ENCODE results near the gene IRF2BP2.

DNA sequence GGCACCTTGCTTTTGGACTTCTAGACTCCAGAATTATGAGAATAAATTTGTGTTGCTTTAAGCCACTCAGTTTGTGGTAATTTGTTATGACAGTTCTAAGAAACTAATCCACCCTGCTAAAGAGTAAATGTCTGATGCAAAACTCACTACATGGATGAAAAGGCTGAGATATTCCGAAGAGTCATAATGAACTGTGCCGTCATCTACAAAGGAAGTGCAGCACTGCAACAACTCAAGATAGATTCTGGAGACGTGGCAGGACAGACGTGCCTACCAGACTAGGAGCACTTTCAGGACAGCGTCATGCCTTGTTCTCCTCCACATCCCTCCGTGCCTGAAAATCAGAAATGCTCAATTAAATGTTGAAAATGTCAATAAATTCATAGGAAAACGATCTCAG lies 24.4 kb upstream of the IRF2BP2 start:
- TF ChIP-seq POLR2AphosphoS5 (IDR thresholded peaks at IDR 0.05; ENCODE audit: low read length): no peak
- TF ChIP-seq HDAC6 (IDR thresholded peaks at IDR 0.05; ENCODE audit: unreplicated experiment): no peak
- TF ChIP-seq, protein P1, sequence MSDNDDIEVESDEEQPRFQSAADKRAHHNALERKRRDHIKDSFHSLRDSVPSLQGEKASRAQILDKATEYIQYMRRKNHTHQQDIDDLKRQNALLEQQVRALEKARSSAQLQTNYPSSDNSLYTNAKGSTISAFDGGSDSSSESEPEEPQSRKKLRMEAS (IDR thresholded peaks at IDR 0.05; ENCODE audit: low read depth, low read length): no peak
- TF ChIP-seq, protein P2, sequence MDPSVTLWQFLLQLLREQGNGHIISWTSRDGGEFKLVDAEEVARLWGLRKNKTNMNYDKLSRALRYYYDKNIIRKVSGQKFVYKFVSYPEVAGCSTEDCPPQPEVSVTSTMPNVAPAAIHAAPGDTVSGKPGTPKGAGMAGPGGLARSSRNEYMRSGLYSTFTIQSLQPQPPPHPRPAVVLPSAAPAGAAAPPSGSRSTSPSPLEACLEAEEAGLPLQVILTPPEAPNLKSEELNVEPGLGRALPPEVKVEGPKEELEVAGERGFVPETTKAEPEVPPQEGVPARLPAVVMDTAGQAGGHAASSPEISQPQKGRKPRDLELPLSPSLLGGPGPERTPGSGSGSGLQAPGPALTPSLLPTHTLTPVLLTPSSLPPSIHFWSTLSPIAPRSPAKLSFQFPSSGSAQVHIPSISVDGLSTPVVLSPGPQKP (IDR thresholded peaks at IDR 0.05; ENCODE audit: low read depth, low read length): no peak
- no peak for TF ChIP-seq IRF3 (IDR thresholded peaks at IDR 0.05)
- no peak for TF ChIP-seq SMAD1 (IDR thresholded peaks at IDR 0.05; ENCODE audit: low read depth, partially characterized antibody)
- no peak for TF ChIP-seq CTCF (IDR thresholded peaks at IDR 0.05 in 2 of 3, conservative IDR thresholded peaks at IDR 0.05 in 1 of 3; ENCODE audit: control insufficient read depth in 2 of 3, extremely low read depth in 1 of 3, insufficient read depth in 1 of 3, low read depth in 3 of 3, low read length in 3 of 3)
- no peak for TF ChIP-seq BHLHE40 (IDR thresholded peaks at IDR 0.05; ENCODE audit: borderline replicate concordance in 1 of 2, low read depth in 2 of 2, low read length in 1 of 2)
- no peak for TF ChIP-seq PBX3 (IDR thresholded peaks at IDR 0.05; ENCODE audit: insufficient replicate concordance, low read depth, low read length)
- TF ChIP-seq CBX3 (IDR thresholded peaks at IDR 0.05; ENCODE audit: borderline replicate concordance, low read depth): no peak
- no peak for TF ChIP-seq MTA3 (IDR thresholded peaks at IDR 0.05; ENCODE audit: borderline replicate concordance, low read length)
- TF ChIP-seq, protein P3, sequence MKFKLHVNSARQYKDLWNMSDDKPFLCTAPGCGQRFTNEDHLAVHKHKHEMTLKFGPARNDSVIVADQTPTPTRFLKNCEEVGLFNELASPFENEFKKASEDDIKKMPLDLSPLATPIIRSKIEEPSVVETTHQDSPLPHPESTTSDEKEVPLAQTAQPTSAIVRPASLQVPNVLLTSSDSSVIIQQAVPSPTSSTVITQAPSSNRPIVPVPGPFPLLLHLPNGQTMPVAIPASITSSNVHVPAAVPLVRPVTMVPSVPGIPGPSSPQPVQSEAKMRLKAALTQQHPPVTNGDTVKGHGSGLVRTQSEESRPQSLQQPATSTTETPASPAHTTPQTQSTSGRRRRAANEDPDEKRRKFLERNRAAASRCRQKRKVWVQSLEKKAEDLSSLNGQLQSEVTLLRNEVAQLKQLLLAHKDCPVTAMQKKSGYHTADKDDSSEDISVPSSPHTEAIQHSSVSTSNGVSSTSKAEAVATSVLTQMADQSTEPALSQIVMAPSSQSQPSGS (IDR thresholded peaks at IDR 0.05; ENCODE audit: low read length): no peak
- TF ChIP-seq EZH2 (IDR thresholded peaks at IDR 0.05; ENCODE audit: borderline replicate concordance, control insufficient read depth, low read depth, low read length): no peak
- TF ChIP-seq FOXK2 (IDR thresholded peaks at IDR 0.05): no peak
